Loucy (cell line): Measurements from ENCODE around the gene IRX5.

Source experiments
- H2AFZ ChIP-seq: fragments of 200-600 bp; sonication (generic); 2 replicates; pipeline ENCODE4 v1.6.0; 2016; ENCODE audit warnings: antibody characterized with exemption, mild to moderate bottlenecking, low read length, moderate library complexity
- H3F3A ChIP-seq: fragments of 200-600 bp; 2 replicates; pipeline ENCODE4 v1.6.0; 2016; ENCODE audit warnings: antibody characterized with exemption, low read depth, mild to moderate bottlenecking
- H3K27me3 ChIP-seq: fragments of 200-600 bp; sonication (generic); 2 replicates; pipeline ENCODE4 v1.6.1; 2014; ENCODE audit warnings: low read length, mild to moderate bottlenecking; ENCODE audit not compliant: insufficient read depth, poor library complexity, severe bottlenecking
- H3K36me3 ChIP-seq: fragments of 200-600 bp; sonication (generic); 2 replicates; pipeline ENCODE4 v1.6.1; 2016; ENCODE audit warnings: low read length; ENCODE audit not compliant: insufficient read depth
- H3K4me1 ChIP-seq: fragments of 200-600 bp; sonication (generic); 2 replicates; pipeline ENCODE4 v1.5.1; 2014; ENCODE audit warnings: low read length, mild to moderate bottlenecking; ENCODE audit not compliant: insufficient read depth, poor library complexity, severe bottlenecking
- H3K4me2 ChIP-seq: fragments of 200-600 bp; sonication (generic); 2 replicates; pipeline ENCODE4 v1.6.0; 2014; ENCODE audit warnings: antibody characterized with exemption, low read length, low read depth, mild to moderate bottlenecking; ENCODE audit not compliant: poor library complexity, severe bottlenecking
- H3K4me3 ChIP-seq: fragments of 200-600 bp; sonication (generic); 2 replicates; pipeline ENCODE4 v1.5.1; 2014; ENCODE audit warnings: low read length, mild to moderate bottlenecking, mixed read lengths; ENCODE audit not compliant: poor library complexity, severe bottlenecking
- H3K79me2 ChIP-seq: fragments of 200-600 bp; sonication (generic); 2 replicates; pipeline ENCODE4 v1.6.1; 2014; ENCODE audit warnings: low read length; ENCODE audit not compliant: insufficient read depth
- H3K9ac ChIP-seq: fragments of 200-600 bp; sonication (generic); 2 replicates; pipeline ENCODE4 v1.6.0; 2014; ENCODE audit warnings: mild to moderate bottlenecking, low read depth, low read length, moderate library complexity; ENCODE audit not compliant: poor library complexity, severe bottlenecking
- H3K9me2 ChIP-seq: fragments of 200-600 bp; sonication (generic); replicated peaks from 2 replicates; pipeline ENCODE4 v1.6.1; 2016; ENCODE audit warnings: low read depth, low read length, mixed read lengths
- H3K9me3 ChIP-seq: fragments of 200-600 bp; sonication (generic); 2 replicates; pipeline ENCODE4 v1.6.1; 2014; ENCODE audit warnings: mild to moderate bottlenecking, antibody characterized with exemption, low read length, low read depth; ENCODE audit not compliant: insufficient read depth
- H4K20me1 ChIP-seq: fragments of 200-600 bp; sonication (generic); 2 replicates; pipeline ENCODE4 v1.6.0; 2014; ENCODE audit warnings: antibody characterized with exemption, low read length, mild to moderate bottlenecking; ENCODE audit not compliant: insufficient read depth, poor library complexity, severe bottlenecking
- CTCF ChIP-seq: fragments of 200-600 bp; sonication (generic); conservative IDR thresholded peaks from 2 replicates; pipeline ENCODE4 v1.5.1; 2014; ENCODE audit warnings: mild to moderate bottlenecking, antibody characterized with exemption, low read length
- EZH2phosphoT487 ChIP-seq: fragments of 200-600 bp; IDR thresholded peaks from 2 replicates; pipeline ENCODE4 v1.6.1; 2018; ENCODE audit warnings: antibody characterized with exemption, mild to moderate bottlenecking, moderate library complexity, borderline replicate concordance

The IRX5 gene

GRCh38 chr16:54933281-54934011 is 2.8 kb downstream of the IRX5 start:
- Histone ChIP-seq H3K4me1 (peaks cover 6% of the 10 kb centered on the region), H3K9ac (peak overlapping the region; percentile 81), H3F3A (no peaks in the 10 kb centered on the region), H3K9me3 (no peaks in the 10 kb centered on the region), H3K4me2 (peak overlapping the region; percentile 82), H3K4me3 (peak overlapping the region; percentile 81), H2AFZ (no peak overlapping the region), H3K9me2 (no peaks in the 10 kb centered on the region), H4K20me1 (peaks cover 53% of the 10 kb centered on the region), H3K79me2 (peaks cover 87% of the 10 kb centered on the region), H3K27me3 (no peaks in the 10 kb centered on the region), H3K36me3 (peaks cover 24% of the 10 kb centered on the region; the same call in 1 of the 2 replicates)
- TF ChIP-seq EZH2phosphoT487 (no peak), CTCF (no peak)

GRCh38 chr16:54934481-54935265 is 4.0 kb downstream of the IRX5 start:
- no peaks in the 10 kb centered on the region for H3F3A ChIP-seq
- peaks cover 24% of the 10 kb centered on the region; the same call in 1 of the 2 replicates for H3K36me3 ChIP-seq
- H2AFZ ChIP-seq = no peak overlapping the region
- peaks cover 53% of the 10 kb centered on the region for H4K20me1 ChIP-seq
- H3K9me3 ChIP-seq = no peaks in the 10 kb centered on the region
- no peak for TF ChIP-seq EZH2phosphoT487
- TF ChIP-seq CTCF = peak; percentile 64
- peak overlapping the region; percentile 81 for H3K9ac ChIP-seq
- H3K4me2 ChIP-seq = peak overlapping the region; percentile 82
- H3K4me3 ChIP-seq = peak overlapping the region; percentile 81
- peaks cover 95% of the 10 kb centered on the region for H3K79me2 ChIP-seq
- no peaks in the 10 kb centered on the region for H3K27me3 ChIP-seq
- H3K4me1 ChIP-seq = peaks cover 6% of the 10 kb centered on the region
- no peaks in the 10 kb centered on the region for H3K9me2 ChIP-seq

DNA sequence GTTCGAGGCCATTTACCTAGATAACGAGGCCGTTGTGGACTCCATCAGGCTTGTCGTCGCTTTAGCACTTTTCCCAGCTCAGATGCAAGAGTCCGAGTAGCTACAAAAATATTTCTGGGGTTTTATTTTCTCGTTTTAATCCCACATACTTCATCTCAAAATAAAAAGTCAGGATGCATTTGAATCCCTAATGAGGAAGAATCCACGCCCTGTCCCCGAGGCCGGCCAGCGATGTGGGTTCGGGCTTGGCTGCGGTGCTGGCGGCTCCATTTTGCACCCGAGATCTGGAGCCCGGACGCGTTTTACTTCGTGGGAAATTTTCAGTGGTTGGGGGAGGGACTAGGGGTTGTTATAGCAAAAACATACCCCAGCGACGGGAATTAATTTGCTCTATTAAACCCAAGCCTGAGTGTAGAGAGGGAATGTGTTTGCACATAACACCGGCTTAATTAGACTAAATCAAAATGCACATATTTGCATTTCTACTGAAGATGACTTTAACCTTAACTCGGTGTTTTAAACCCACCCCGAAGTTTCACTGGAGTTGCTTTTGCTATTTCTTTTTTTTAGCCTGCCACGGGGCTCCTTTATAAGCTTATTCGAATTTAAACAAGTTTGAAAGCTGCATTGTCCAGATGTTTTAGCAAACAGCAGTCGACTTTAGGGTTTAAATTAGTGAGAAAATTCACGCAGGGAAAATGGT is 4.8 kb downstream of the IRX5 start:
- peaks cover 57% of the 10 kb centered on the region for H4K20me1 ChIP-seq
- H3K9me3 ChIP-seq = no peaks in the 10 kb centered on the region
- peak overlapping the region; percentile 81 for H3K9ac ChIP-seq
- no peaks in the 10 kb centered on the region for H3K9me2 ChIP-seq
- peak overlapping the region; percentile 82 for H3K4me2 ChIP-seq
- H3K4me1 ChIP-seq = peaks cover 6% of the 10 kb centered on the region
- no peaks in the 10 kb centered on the region for H3K27me3 ChIP-seq
- peaks cover 95% of the 10 kb centered on the region for H3K79me2 ChIP-seq
- H3K4me3 ChIP-seq = peak overlapping the region; percentile 81
- no peaks in the 10 kb centered on the region for H3F3A ChIP-seq
- no peak for TF ChIP-seq CTCF
- no peak for TF ChIP-seq EZH2phosphoT487
- H3K36me3 ChIP-seq = peaks cover 24% of the 10 kb centered on the region; the same call in 1 of the 2 replicates
- no peak overlapping the region for H2AFZ ChIP-seq
